ENCODE measurements around the gene TASP1. TPM values are rescaled to one million over a fixed set of nuclear protein-coding genes. Genes with fewer than 3 reads are reported as not detected.

The TASP1 gene
- polyA plus RNA-seq, 1 donor (not counting 4 experiments of a cell fraction or from before 2014, with no cell fraction given) = 17.4 TPM

DNA sequence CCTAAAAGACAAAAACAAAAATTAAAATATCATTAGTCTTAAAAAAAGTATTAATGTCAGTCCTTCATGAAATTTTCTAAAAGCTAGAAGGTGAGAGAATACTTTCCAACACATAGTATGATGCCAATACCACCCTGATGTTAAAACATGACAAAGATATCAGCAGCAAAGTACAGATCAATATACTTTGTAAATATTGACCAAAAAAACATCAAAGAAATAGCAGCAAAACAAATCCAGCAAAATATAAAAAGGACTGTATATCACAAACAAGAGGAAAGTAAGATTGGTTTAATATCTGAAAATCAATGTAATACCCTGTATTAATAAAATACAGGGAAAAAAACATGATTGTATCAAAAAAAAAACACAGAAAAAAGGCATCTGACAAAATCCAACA is 51.4 kb downstream of the TASP1 start:
- Histone ChIP-seq H3K27ac (ENCODE audit: control insufficient read depth, insufficient read depth, low read length) (no peak overlapping the region), H4K20me1 (ENCODE audit: control insufficient read depth, extremely low read depth, insufficient read depth, low read length) (no peaks in the 10 kb centered on the region), H2AFZ (ENCODE audit: control insufficient read depth, low read length) (no peak overlapping the region), H3K4me3 (ENCODE audit: control insufficient read depth in 2 of 3, extremely low read depth in 1 of 3, insufficient read depth in 2 of 3, low read depth in 1 of 3, low read length in 3 of 3) (no peak overlapping the region), H3K27me3 (ENCODE audit: control insufficient read depth, extremely low read depth, insufficient read depth, low read length) (no peaks in the 10 kb centered on the region), H3K9me1 (ENCODE audit: control insufficient read depth, extremely low read depth, insufficient read depth, low read length) (no peaks in the 10 kb centered on the region), H3K36me3 (ENCODE audit: control insufficient read depth in 2 of 2, extremely low read depth in 1 of 2, insufficient read depth in 2 of 2, low read length in 2 of 2) (peaks cover 0 to 1% of the 10 kb centered on the region in 2 experiments), H3K9ac (ENCODE audit: control insufficient read depth, extremely low read depth, insufficient read depth, low read length) (no peak overlapping the region), H3K4me2 (ENCODE audit: control insufficient read depth, extremely low read depth, insufficient read depth, low read depth, low read length) (no peak overlapping the region), H3K4me1 (ENCODE audit: control insufficient read depth, extremely low read depth, insufficient read depth, low read length) (no peaks in the 10 kb centered on the region), H3K79me2 (ENCODE audit: control insufficient read depth, insufficient read depth, low read length) (peaks cover 3% of the 10 kb centered on the region), H3K9me3 (ENCODE audit: control insufficient read depth, low read depth, low read length) (no peaks in the 10 kb centered on the region)
- TF ChIP-seq, protein P1, sequence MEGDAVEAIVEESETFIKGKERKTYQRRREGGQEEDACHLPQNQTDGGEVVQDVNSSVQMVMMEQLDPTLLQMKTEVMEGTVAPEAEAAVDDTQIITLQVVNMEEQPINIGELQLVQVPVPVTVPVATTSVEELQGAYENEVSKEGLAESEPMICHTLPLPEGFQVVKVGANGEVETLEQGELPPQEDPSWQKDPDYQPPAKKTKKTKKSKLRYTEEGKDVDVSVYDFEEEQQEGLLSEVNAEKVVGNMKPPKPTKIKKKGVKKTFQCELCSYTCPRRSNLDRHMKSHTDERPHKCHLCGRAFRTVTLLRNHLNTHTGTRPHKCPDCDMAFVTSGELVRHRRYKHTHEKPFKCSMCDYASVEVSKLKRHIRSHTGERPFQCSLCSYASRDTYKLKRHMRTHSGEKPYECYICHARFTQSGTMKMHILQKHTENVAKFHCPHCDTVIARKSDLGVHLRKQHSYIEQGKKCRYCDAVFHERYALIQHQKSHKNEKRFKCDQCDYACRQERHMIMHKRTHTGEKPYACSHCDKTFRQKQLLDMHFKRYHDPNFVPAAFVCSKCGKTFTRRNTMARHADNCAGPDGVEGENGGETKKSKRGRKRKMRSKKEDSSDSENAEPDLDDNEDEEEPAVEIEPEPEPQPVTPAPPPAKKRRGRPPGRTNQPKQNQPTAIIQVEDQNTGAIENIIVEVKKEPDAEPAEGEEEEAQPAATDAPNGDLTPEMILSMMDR (optimal IDR thresholded peaks at IDR 0.05 in 1 of 3, IDR thresholded peaks at IDR 0.05 in 1 of 3, conservative IDR thresholded peaks at IDR 0.05 in 1 of 3; ENCODE audit: extremely low read depth in 1 of 3, insufficient read depth in 2 of 3, low read length in 3 of 3) = no peak
- no peak for TF ChIP-seq EZH2 (IDR thresholded peaks at IDR 0.05; ENCODE audit: low read length)
- no peak for DNase-seq (ENCODE audit: low read depth, low spot score)
- no peak for FAIRE-seq
- dilution Hi-C loops (cut with MboI; ENCODE audit: extremely low pct_ligation_motif_present, low sequenced_read_pairs) = no loop called here

DNA sequence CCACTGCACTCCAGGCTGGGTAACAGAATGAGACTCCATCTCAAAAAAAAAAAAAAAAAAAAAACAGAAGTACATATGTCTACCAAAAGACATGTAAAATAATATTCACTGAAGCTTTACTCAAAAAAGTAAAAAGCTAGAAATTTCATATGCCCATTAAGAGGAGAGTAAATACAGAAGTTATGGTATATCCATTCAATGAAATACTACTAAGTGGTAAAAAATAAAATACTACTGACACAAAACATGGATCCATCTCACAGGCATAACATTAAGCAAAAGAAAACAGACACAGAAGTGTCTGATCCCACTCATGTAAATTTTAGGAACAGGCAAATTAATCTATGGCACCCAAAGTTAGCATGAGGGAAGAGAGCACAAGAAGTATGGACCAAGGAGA is 52.6 kb downstream of the TASP1 start:
- peaks cover 3% of the 10 kb centered on the region for H3K79me2 ChIP-seq (ENCODE audit: control insufficient read depth, insufficient read depth, low read length)
- H3K4me2 ChIP-seq (ENCODE audit: control insufficient read depth, extremely low read depth, insufficient read depth, low read depth, low read length) = no peak overlapping the region
- H4K20me1 ChIP-seq (ENCODE audit: control insufficient read depth, extremely low read depth, insufficient read depth, low read length) = no peaks in the 10 kb centered on the region
- TF ChIP-seq EZH2 (IDR thresholded peaks at IDR 0.05; ENCODE audit: low read length) = no peak
- TF ChIP-seq, protein P1 (optimal IDR thresholded peaks at IDR 0.05 in 1 of 3, IDR thresholded peaks at IDR 0.05 in 1 of 3, conservative IDR thresholded peaks at IDR 0.05 in 1 of 3; ENCODE audit: extremely low read depth in 1 of 3, insufficient read depth in 2 of 3, low read length in 3 of 3) = no peak
- no peaks in the 10 kb centered on the region for H3K9me1 ChIP-seq (ENCODE audit: control insufficient read depth, extremely low read depth, insufficient read depth, low read length)
- H3K9ac ChIP-seq (ENCODE audit: control insufficient read depth, extremely low read depth, insufficient read depth, low read length) = no peak overlapping the region
- no peak overlapping the region for H2AFZ ChIP-seq (ENCODE audit: control insufficient read depth, low read length)
- FAIRE-seq = no peak
- no peaks in the 10 kb centered on the region for H3K4me1 ChIP-seq (ENCODE audit: control insufficient read depth, extremely low read depth, insufficient read depth, low read length)
- peaks cover 0 to 1% of the 10 kb centered on the region in 2 experiments for H3K36me3 ChIP-seq (ENCODE audit: control insufficient read depth in 2 of 2, extremely low read depth in 1 of 2, insufficient read depth in 2 of 2, low read length in 2 of 2)
- H3K27me3 ChIP-seq (ENCODE audit: control insufficient read depth, extremely low read depth, insufficient read depth, low read length) = no peaks in the 10 kb centered on the region
- no peak for DNase-seq (ENCODE audit: low read depth, low spot score)
- H3K4me3 ChIP-seq (ENCODE audit: control insufficient read depth in 2 of 3, extremely low read depth in 1 of 3, insufficient read depth in 2 of 3, low read depth in 1 of 3, low read length in 3 of 3) = no peak overlapping the region
- H3K9me3 ChIP-seq (ENCODE audit: control insufficient read depth, low read depth, low read length) = no peaks in the 10 kb centered on the region
- dilution Hi-C loops (cut with MboI; ENCODE audit: extremely low pct_ligation_motif_present, low sequenced_read_pairs) = no loop called here
- no peak overlapping the region for H3K27ac ChIP-seq (ENCODE audit: control insufficient read depth, insufficient read depth, low read length)
